HepG2 (cell line): ENCODE measurements around the gene RNF25. TPM values are rescaled to one million over a fixed set of nuclear protein-coding genes. Genes with fewer than 3 reads are reported as not detected.

Experiments used
- AGO1 ChIP-seq: fragments of 200-400 bp; formaldehyde crosslinking; IDR thresholded peaks from 2 replicates; pipeline ENCODE4 v1.6.1; 2017; ENCODE audit warnings: mild to moderate bottlenecking, low read depth, low read length, moderate library complexity; ENCODE audit not compliant: poor library complexity, severe bottlenecking
- AKAP8 ChIP-seq: sonication (generic); formaldehyde crosslinking; IDR thresholded peaks from 2 replicates; pipeline ENCODE4 v1.5.1; 2020; ENCODE audit warnings: mild to moderate bottlenecking, missing genetic modification reagents
- ASH2L ChIP-seq: fragments of 300-600, 200-600 bp; sonication (generic); IDR thresholded peaks from 2 replicates; pipeline ENCODE4 v1.7.0; 2017; ENCODE audit warnings: low read depth, mild to moderate bottlenecking, moderate library complexity, mixed read lengths, low read length; ENCODE audit not compliant: insufficient read length
- GABPB1 ChIP-seq: IDR thresholded peaks from 2 replicates; pipeline ENCODE4 v1.6.1; 2016; ENCODE audit warnings: mild to moderate bottlenecking, missing genetic modification reagents, moderate library complexity, missing compliant biosample characterization
- MAZ ChIP-seq, 2 experiments: sonication (generic) in 1 of 2; formaldehyde crosslinking in 1 of 2; IDR thresholded peaks; 2 replicates each; pipeline versions ENCODE4 v1.5.0 to v1.6.1; 2012 to 2020; ENCODE audit warnings: low read depth in 2 of 2, mild to moderate bottlenecking in 2 of 2, borderline replicate concordance in 1 of 2, improper control_type of control experiment in 1 of 2, low read length in 1 of 2, missing genetic modification reagents in 1 of 2, moderate library complexity in 1 of 2
- MIXL1 ChIP-seq: IDR thresholded peaks from 2 replicates; pipeline ENCODE4 v1.6.1; 2016
- NAIF1 ChIP-seq: sonication (generic); formaldehyde crosslinking; IDR thresholded peaks from 2 replicates; pipeline ENCODE4 v1.5.0; 2020; ENCODE audit warnings: mild to moderate bottlenecking, missing genetic modification reagents, borderline replicate concordance
- NFKB2 ChIP-seq: sonication (generic); formaldehyde crosslinking; IDR thresholded peaks from 2 replicates; pipeline ENCODE4 v1.4.0; 2020; ENCODE audit warnings: missing genetic modification reagents, borderline replicate concordance
- PCBP1 ChIP-seq: fragments of 200-400 bp; formaldehyde crosslinking; IDR thresholded peaks from 2 replicates; pipeline ENCODE4 v1.6.1; 2017; ENCODE audit warnings: mild to moderate bottlenecking, low read depth, low read length, borderline replicate concordance
- PTBP1 ChIP-seq: fragments of 200-400 bp; formaldehyde crosslinking; IDR thresholded peaks from 2 replicates; pipeline ENCODE4 v1.6.1; 2018; ENCODE audit warnings: low read length, low read depth; ENCODE audit not compliant: poor library complexity, severe bottlenecking
- RBM22 ChIP-seq: fragments of 200-400 bp; formaldehyde crosslinking; optimal IDR thresholded peaks from 2 replicates; pipeline ENCODE3; 2017; ENCODE audit warnings: mild to moderate bottlenecking, low read length, moderate library complexity
- SYNCRIP ChIP-seq: fragments of 200-400 bp; formaldehyde crosslinking; IDR thresholded peaks from 2 replicates; pipeline ENCODE4 v1.6.1; 2018; ENCODE audit warnings: mild to moderate bottlenecking, low read depth, low read length; ENCODE audit not compliant: insufficient read depth
- ZMYM4 ChIP-seq: sonication (generic); formaldehyde crosslinking; IDR thresholded peaks from 2 replicates; pipeline ENCODE4 v1.8.1; 2023; ENCODE audit warnings: mild to moderate bottlenecking, missing genetic modification reagents
- ZNF501 ChIP-seq: sonication (generic); formaldehyde crosslinking; IDR thresholded peaks from 2 replicates; pipeline ENCODE4 v1.5.1; 2020; ENCODE audit warnings: mild to moderate bottlenecking, moderate library complexity, missing genetic modification reagents
- polyA plus RNA-seq, 8 experiments: library from polyadenylated mRNA; depleted of rRNA in 3 of 8; stranded (reverse) in 7 of 8; unstranded in 1 of 8; fragments of >200 nt; fragmentation: Illumina TruSeq in 4 of 8; extraction: Trizol in 4 of 8; gene quantifications; 2 replicates each; pipeline versions ENCODE4 v1.2.1 to v1.2.3, GENCODE V29; 2011 to 2016; ENCODE audit warnings: low read depth in 4 of 8, missing spikeins in 1 of 8, mixed read lengths in 1 of 8; ENCODE audit not compliant: insufficient read depth in 1 of 8
- total RNA-seq, 5 experiments: library from RNA; depleted of rRNA; stranded (reverse); fragments of >200 nt; fragmentation: Illumina TruSeq; extraction: Trizol; gene quantifications; 2 replicates each; pipeline ENCODE4 v1.2.3, GENCODE V29; 2016; ENCODE audit warnings: low read depth in 1 of 5
- TF ChIP-seq, protein P1 (sequence below): sonication (generic); formaldehyde crosslinking; IDR thresholded peaks from 2 replicates; pipeline ENCODE4 v1.4.0; 2020; ENCODE audit warnings: mild to moderate bottlenecking, missing genetic modification reagents
- TF ChIP-seq, protein P2 (sequence below): sonication (generic); formaldehyde crosslinking; conservative IDR thresholded peaks from 2 replicates; pipeline ENCODE4 v1.4.0; 2020; ENCODE audit warnings: mild to moderate bottlenecking, missing genetic modification reagents, moderate library complexity
- TF ChIP-seq, protein P3 (sequence below): sonication (generic); formaldehyde crosslinking; IDR thresholded peaks from 2 replicates; pipeline ENCODE4 v1.5.1; 2020; ENCODE audit warnings: missing genetic modification reagents, mild to moderate bottlenecking, borderline replicate concordance

The RNF25 gene
- total and polyA plus RNA-seq, 2 of the 13 experiments (the other 11 are each of a cell fraction or from before 2014, with no cell fraction given) = 37.0 to 87.6 TPM

DNA sequence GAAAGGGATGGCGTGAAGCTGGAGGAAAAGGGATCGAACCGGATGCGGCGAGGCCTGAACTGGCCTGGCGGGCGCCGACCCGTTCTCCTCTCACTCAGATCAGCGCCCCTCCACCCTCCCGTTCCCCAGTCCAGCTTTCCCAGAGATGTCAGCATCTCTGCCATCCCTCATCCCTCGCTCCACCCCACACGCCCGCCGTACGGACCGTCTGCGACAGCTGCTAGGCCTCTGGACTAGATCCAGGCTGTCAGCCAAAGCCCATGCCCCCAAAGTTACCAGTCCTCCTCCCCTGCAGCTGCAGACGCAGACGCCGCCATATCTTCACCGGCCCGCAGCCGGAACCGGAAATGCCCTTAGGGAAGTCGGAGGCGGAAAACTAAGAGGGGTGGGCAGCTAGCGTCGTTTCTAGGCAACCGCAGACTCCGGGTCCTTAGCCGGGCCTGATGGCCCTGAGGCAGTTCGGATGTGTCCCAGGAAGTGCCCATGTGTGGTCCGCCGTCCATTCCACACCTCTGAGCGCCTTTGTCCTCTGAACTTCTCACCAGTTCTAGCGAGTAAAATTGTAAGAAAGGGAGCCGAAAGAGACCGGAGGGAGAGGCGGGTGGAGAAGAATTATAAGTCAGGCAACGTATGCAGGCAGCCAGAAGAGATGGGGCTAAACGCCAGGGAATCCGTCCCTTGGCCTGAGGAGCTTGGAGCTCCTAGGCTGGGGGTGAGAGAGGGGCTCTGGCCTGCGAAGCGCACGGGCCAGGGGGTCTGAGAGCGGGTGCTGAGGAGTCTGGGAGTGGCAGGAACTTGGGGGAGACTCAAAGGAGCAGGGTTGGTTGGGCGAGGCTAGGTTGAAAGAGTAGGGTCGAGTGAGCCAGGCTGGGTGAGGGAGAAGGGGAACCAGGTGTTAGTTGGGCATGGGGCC lies at the start of gene RNF25, which contains the start of gene STK36 (continued):
- TF ChIP-seq ZMYM4 (CRISPR knock-in tag) (peak; percentile 73; the same call in 1 of the 2 replicates), MAZ (IDR thresholded peaks at IDR 0.05; ENCODE audit: borderline replicate concordance, low read depth, low read length) (no peak; the same call in 1 of the 2 replicates), MAZ (CRISPR knock-in tag; IDR thresholded peaks at IDR 0.05; ENCODE audit: low read depth) (peak; percentile 84; the same call in 1 of the 2 replicates), SYNCRIP (no peak), ASH2L (peak; percentile 93), ZNF501 (CRISPR knock-in tag) (peak; percentile 93), AKAP8 (CRISPR knock-in tag) (peak; percentile 56; the same call in 1 of the 2 replicates), MIXL1 (CRISPR knock-in tag) (0 out of 2 replicates have a peak, but pooled peaks have one; percentile 39), AGO1 (peak; percentile 82), PTBP1 (no peak), NAIF1 (CRISPR knock-in tag) (peak; percentile 95), PCBP1 (peak; percentile 92), GABPB1 (CRISPR knock-in tag) (peak; percentile 99), NFKB2 (peak; percentile 84; the same call in 1 of the 2 replicates), RBM22 (peak; percentile 57)
- TF ChIP-seq, protein P1, sequence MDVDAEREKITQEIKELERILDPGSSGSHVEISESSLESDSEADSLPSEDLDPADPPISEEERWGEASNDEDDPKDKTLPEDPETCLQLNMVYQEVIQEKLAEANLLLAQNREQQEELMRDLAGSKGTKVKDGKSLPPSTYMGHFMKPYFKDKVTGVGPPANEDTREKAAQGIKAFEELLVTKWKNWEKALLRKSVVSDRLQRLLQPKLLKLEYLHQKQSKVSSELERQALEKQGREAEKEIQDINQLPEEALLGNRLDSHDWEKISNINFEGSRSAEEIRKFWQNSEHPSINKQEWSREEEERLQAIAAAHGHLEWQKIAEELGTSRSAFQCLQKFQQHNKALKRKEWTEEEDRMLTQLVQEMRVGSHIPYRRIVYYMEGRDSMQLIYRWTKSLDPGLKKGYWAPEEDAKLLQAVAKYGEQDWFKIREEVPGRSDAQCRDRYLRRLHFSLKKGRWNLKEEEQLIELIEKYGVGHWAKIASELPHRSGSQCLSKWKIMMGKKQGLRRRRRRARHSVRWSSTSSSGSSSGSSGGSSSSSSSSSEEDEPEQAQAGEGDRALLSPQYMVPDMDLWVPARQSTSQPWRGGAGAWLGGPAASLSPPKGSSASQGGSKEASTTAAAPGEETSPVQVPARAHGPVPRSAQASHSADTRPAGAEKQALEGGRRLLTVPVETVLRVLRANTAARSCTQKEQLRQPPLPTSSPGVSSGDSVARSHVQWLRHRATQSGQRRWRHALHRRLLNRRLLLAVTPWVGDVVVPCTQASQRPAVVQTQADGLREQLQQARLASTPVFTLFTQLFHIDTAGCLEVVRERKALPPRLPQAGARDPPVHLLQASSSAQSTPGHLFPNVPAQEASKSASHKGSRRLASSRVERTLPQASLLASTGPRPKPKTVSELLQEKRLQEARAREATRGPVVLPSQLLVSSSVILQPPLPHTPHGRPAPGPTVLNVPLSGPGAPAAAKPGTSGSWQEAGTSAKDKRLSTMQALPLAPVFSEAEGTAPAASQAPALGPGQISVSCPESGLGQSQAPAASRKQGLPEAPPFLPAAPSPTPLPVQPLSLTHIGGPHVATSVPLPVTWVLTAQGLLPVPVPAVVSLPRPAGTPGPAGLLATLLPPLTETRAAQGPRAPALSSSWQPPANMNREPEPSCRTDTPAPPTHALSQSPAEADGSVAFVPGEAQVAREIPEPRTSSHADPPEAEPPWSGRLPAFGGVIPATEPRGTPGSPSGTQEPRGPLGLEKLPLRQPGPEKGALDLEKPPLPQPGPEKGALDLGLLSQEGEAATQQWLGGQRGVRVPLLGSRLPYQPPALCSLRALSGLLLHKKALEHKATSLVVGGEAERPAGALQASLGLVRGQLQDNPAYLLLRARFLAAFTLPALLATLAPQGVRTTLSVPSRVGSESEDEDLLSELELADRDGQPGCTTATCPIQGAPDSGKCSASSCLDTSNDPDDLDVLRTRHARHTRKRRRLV (CRISPR knock-in tag) = no peak
- TF ChIP-seq, protein P2, sequence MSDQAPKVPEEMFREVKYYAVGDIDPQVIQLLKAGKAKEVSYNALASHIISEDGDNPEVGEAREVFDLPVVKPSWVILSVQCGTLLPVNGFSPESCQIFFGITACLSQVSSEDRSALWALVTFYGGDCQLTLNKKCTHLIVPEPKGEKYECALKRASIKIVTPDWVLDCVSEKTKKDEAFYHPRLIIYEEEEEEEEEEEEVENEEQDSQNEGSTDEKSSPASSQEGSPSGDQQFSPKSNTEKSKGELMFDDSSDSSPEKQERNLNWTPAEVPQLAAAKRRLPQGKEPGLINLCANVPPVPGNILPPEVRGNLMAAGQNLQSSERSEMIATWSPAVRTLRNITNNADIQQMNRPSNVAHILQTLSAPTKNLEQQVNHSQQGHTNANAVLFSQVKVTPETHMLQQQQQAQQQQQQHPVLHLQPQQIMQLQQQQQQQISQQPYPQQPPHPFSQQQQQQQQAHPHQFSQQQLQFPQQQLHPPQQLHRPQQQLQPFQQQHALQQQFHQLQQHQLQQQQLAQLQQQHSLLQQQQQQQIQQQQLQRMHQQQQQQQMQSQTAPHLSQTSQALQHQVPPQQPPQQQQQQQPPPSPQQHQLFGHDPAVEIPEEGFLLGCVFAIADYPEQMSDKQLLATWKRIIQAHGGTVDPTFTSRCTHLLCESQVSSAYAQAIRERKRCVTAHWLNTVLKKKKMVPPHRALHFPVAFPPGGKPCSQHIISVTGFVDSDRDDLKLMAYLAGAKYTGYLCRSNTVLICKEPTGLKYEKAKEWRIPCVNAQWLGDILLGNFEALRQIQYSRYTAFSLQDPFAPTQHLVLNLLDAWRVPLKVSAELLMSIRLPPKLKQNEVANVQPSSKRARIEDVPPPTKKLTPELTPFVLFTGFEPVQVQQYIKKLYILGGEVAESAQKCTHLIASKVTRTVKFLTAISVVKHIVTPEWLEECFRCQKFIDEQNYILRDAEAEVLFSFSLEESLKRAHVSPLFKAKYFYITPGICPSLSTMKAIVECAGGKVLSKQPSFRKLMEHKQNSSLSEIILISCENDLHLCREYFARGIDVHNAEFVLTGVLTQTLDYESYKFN (CRISPR knock-in tag) = peak; percentile 37; the same call in 1 of the 2 replicates
- TF ChIP-seq, protein P3, sequence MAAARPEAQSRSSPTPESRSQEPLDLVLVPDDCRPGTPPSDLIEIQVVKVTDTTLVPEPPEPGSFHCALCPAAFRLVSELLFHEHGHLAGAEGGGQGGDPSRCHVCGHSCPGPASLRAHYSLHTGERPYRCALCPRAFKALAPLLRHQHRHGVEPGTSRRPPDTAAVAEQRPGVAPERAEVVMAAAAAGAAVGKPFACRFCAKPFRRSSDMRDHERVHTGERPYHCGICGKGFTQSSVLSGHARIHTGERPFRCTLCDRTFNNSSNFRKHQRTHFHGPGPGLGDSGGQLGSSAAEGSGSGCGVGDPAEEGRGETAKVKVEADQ (CRISPR knock-in tag) = no peak
